K562 (cell line): ENCODE data around the gene DNAJB1. TPM values are rescaled to one million over a fixed set of nuclear protein-coding genes. Genes with fewer than 3 reads are reported as not detected.

ENCODE experiments used
- microRNA counts: library from miRNA; unstranded; fragments of <30 nt; microRNA quantifications from one replicate; lab custom pipeline; 2016
- microRNA-seq: library from miRNA; unstranded; fragments of <30 nt; microRNA quantifications from one replicate; pipeline ENCODE4, GENCODE V29; 2018; ENCODE audit warnings: borderline microRNAs expressed
- polyA plus RNA-seq, 8 experiments: library from polyadenylated mRNA; depleted of rRNA in 4 of 8; stranded (reverse) in 5 of 8; unstranded in 3 of 8; fragments of >200 nt; fragmentation: Nextera tagmentation in 2 of 8; fragmentation: Illumina TruSeq in 1 of 8; extraction: Ambion mirVana in 2 of 8; extraction: Trizol in 1 of 8; gene quantifications; 2 replicates each; pipeline versions ENCODE4 v1.2.1 to v1.2.3, GENCODE V29; 2011 to 2014; ENCODE audit warnings: inconsistent platforms in 1 of 8, missing spikeins in 1 of 8
- small RNA-seq: library from RNA; depleted of rRNA; stranded (forward); fragments of <200 nt; gene quantifications from one replicate; pipeline ENCODE3, GENCODE V24; 2014
- total RNA-seq, 7 experiments: library from RNA; depleted of rRNA in 6 of 7; stranded (reverse); fragments of >200 nt in 6 of 7; fragmentation: Illumina TruSeq in 2 of 7; extraction: Trizol in 2 of 7; gene quantifications; 2 replicates each; pipeline versions ENCODE4 v1.2.1 to v1.2.3, GENCODE V29; 2011 to 2021; ENCODE audit warnings: low replicate concordance in 1 of 7

DNAJB1 gene
- total and polyA plus RNA-seq, 9 of the 15 experiments (the other 6 are each of a cell fraction or from before 2014, with no cell fraction given) = 13.2 to 113 (median 62.1) TPM

MicroRNAs within 50 kb of the gene (microRNA counts, 767-probe panel; counts per million panel counts)
- microRNA hsa-miR-639 (lab: Ali Mortazavi, UCI) = not detected

Small RNA genes lying within 50 kb of the gene (microRNA-seq; reads per million reads assigned to microRNA genes)
- 0.91 reads per million, percentile 4 among the genes with 10 or more reads in this experiment for gene MIR639

Small RNA genes lying within 50 kb of the gene (small RNA-seq; reads per million reads assigned to genes)
- not detected for gene SNRPGP15

Other genes starting within 250 kb of the DNAJB1 start
Only the 7 nearest of the 10 such genes appear.
- gene DDX39A, start 99.1 kb downstream of the DNAJB1 start, total RNA-seq (2014; rRNA removed) = 239 and 284 TPM in 2 replicates
- 75.4 and 90.3 TPM in 2 replicates for gene DDX39A, start 99.1 kb downstream of the DNAJB1 start, total RNA-seq (2014; rRNA removed; fragmentation: Illumina TruSeq; extraction: Trizol)
- gene DDX39A, start 99.1 kb downstream of the DNAJB1 start, total RNA-seq (2015; rRNA removed; fragmentation: Illumina TruSeq; extraction: Trizol) = 163 and 166 TPM in 2 replicates
- 244 and 249 TPM in 2 replicates for gene DDX39A, start 99.1 kb downstream of the DNAJB1 start, total RNA-seq (2021)
- gene DDX39A, start 99.1 kb downstream of the DNAJB1 start, polyA plus RNA-seq (2011; rRNA removed) = 120 and 136 TPM in 2 replicates
- 140 and 177 TPM in 2 replicates for gene DDX39A, start 99.1 kb downstream of the DNAJB1 start, polyA plus RNA-seq (2014; fragmentation: Illumina TruSeq; extraction: Trizol)
- 100 to 1,000 TPM; 188 to 230 TPM for gene DDX39A, start 99.1 kb downstream of the DNAJB1 start, polyA plus RNA-seq (2014; fragmentation: Nextera tagmentation; extraction: Ambion mirVana)
- gene DDX39A, start 99.1 kb downstream of the DNAJB1 start, polyA plus RNA-seq (2014; rRNA removed) = 239 and 250 TPM in 2 replicates
- gene PKN1, start 85.1 kb downstream of the DNAJB1 start, total RNA-seq (2014; rRNA removed) = 108 and 133 TPM in 2 replicates
- gene PKN1, start 85.1 kb downstream of the DNAJB1 start, total RNA-seq (2014; rRNA removed; fragmentation: Illumina TruSeq; extraction: Trizol) = 25.8 and 37.3 TPM in 2 replicates
- gene PKN1, start 85.1 kb downstream of the DNAJB1 start, total RNA-seq (2015; rRNA removed; fragmentation: Illumina TruSeq; extraction: Trizol) = 75.0 and 80.6 TPM in 2 replicates
- 222 and 228 TPM in 2 replicates for gene PKN1, start 85.1 kb downstream of the DNAJB1 start, total RNA-seq (2021)
- 52.1 and 63.7 TPM in 2 replicates for gene PKN1, start 85.1 kb downstream of the DNAJB1 start, polyA plus RNA-seq (2011; rRNA removed)
- gene PKN1, start 85.1 kb downstream of the DNAJB1 start, polyA plus RNA-seq (2014; fragmentation: Illumina TruSeq; extraction: Trizol) = 77.5 and 97.5 TPM in 2 replicates
- under 1 TPM; 0.30 to 0.57 TPM for gene PKN1, start 85.1 kb downstream of the DNAJB1 start, polyA plus RNA-seq (2014; fragmentation: Nextera tagmentation; extraction: Ambion mirVana)
- gene PKN1, start 85.1 kb downstream of the DNAJB1 start, polyA plus RNA-seq (2014; rRNA removed) = 97.3 and 108 TPM in 2 replicates
- gene PTGER1, start 43.0 kb downstream of the DNAJB1 start, total RNA-seq (2014; rRNA removed) = 0.27 and 0.29 TPM in 2 replicates
- not detected in 2 replicates for gene PTGER1, start 43.0 kb downstream of the DNAJB1 start, total RNA-seq (2014; rRNA removed; fragmentation: Illumina TruSeq; extraction: Trizol)
- gene PTGER1, start 43.0 kb downstream of the DNAJB1 start, total RNA-seq (2015; rRNA removed; fragmentation: Illumina TruSeq; extraction: Trizol) = not detected in 2 replicates
- 0.29 and 0.35 TPM in 2 replicates for gene PTGER1, start 43.0 kb downstream of the DNAJB1 start, total RNA-seq (2021)
- 0.06 TPM in 1 of 2 replicates, not detected in the other for gene PTGER1, start 43.0 kb downstream of the DNAJB1 start, polyA plus RNA-seq (2011; rRNA removed)
- gene PTGER1, start 43.0 kb downstream of the DNAJB1 start, polyA plus RNA-seq (2014; fragmentation: Illumina TruSeq; extraction: Trizol) = not detected in 2 replicates
- gene PTGER1, start 43.0 kb downstream of the DNAJB1 start, polyA plus RNA-seq (2014; fragmentation: Nextera tagmentation; extraction: Ambion mirVana) = not detected
- gene PTGER1, start 43.0 kb downstream of the DNAJB1 start, polyA plus RNA-seq (2014; rRNA removed) = 0.34 and 0.36 TPM in 2 replicates
- 54.7 and 71.2 TPM in 2 replicates for gene GIPC1, start 22.3 kb downstream of the DNAJB1 start, total RNA-seq (2014; rRNA removed)
- gene GIPC1, start 22.3 kb downstream of the DNAJB1 start, total RNA-seq (2014; rRNA removed; fragmentation: Illumina TruSeq; extraction: Trizol) = 7.8 and 12.0 TPM in 2 replicates
- gene GIPC1, start 22.3 kb downstream of the DNAJB1 start, total RNA-seq (2015; rRNA removed; fragmentation: Illumina TruSeq; extraction: Trizol) = 39.7 and 46.3 TPM in 2 replicates
- gene GIPC1, start 22.3 kb downstream of the DNAJB1 start, total RNA-seq (2021) = 49.7 and 51.7 TPM in 2 replicates
- 24.8 and 26.6 TPM in 2 replicates for gene GIPC1, start 22.3 kb downstream of the DNAJB1 start, polyA plus RNA-seq (2011; rRNA removed)
- gene GIPC1, start 22.3 kb downstream of the DNAJB1 start, polyA plus RNA-seq (2014; fragmentation: Illumina TruSeq; extraction: Trizol) = 13.6 and 35.1 TPM in 2 replicates
- 1 to 10 TPM in 1 of 2 experiments, under 1 TPM in 1; 0.49 to 1.1 TPM for gene GIPC1, start 22.3 kb downstream of the DNAJB1 start, polyA plus RNA-seq (2014; fragmentation: Nextera tagmentation; extraction: Ambion mirVana)
- gene GIPC1, start 22.3 kb downstream of the DNAJB1 start, polyA plus RNA-seq (2014; rRNA removed) = 50.8 and 52.2 TPM in 2 replicates
- gene TECR, start 11.2 kb upstream of the DNAJB1 start, total RNA-seq (2014; rRNA removed) = 86.0 and 158 TPM in 2 replicates
- gene TECR, start 11.2 kb upstream of the DNAJB1 start, total RNA-seq (2014; rRNA removed; fragmentation: Illumina TruSeq; extraction: Trizol) = 33.1 and 36.7 TPM in 2 replicates
- gene TECR, start 11.2 kb upstream of the DNAJB1 start, total RNA-seq (2015; rRNA removed; fragmentation: Illumina TruSeq; extraction: Trizol) = 81.9 and 91.6 TPM in 2 replicates
- gene TECR, start 11.2 kb upstream of the DNAJB1 start, total RNA-seq (2021) = 186 and 195 TPM in 2 replicates
- gene TECR, start 11.2 kb upstream of the DNAJB1 start, polyA plus RNA-seq (2011; rRNA removed) = 68.0 and 169 TPM in 2 replicates
- 204 and 211 TPM in 2 replicates for gene TECR, start 11.2 kb upstream of the DNAJB1 start, polyA plus RNA-seq (2014; fragmentation: Illumina TruSeq; extraction: Trizol)
- 10 to 100 TPM; 29.3 to 73.2 TPM for gene TECR, start 11.2 kb upstream of the DNAJB1 start, polyA plus RNA-seq (2014; fragmentation: Nextera tagmentation; extraction: Ambion mirVana)
- 81.4 and 108 TPM in 2 replicates for gene TECR, start 11.2 kb upstream of the DNAJB1 start, polyA plus RNA-seq (2014; rRNA removed)
- gene NDUFB7, start 53.7 kb upstream of the DNAJB1 start, total RNA-seq (2014; rRNA removed) = 842 and 854 TPM in 2 replicates
- gene NDUFB7, start 53.7 kb upstream of the DNAJB1 start, total RNA-seq (2014; rRNA removed; fragmentation: Illumina TruSeq; extraction: Trizol) = 7.4 and 14.9 TPM in 2 replicates
- gene NDUFB7, start 53.7 kb upstream of the DNAJB1 start, total RNA-seq (2015; rRNA removed; fragmentation: Illumina TruSeq; extraction: Trizol) = 227 and 243 TPM in 2 replicates
- gene NDUFB7, start 53.7 kb upstream of the DNAJB1 start, total RNA-seq (2021) = 289 and 313 TPM in 2 replicates
- 137 and 185 TPM in 2 replicates for gene NDUFB7, start 53.7 kb upstream of the DNAJB1 start, polyA plus RNA-seq (2011; rRNA removed)
- 37.6 and 257 TPM in 2 replicates for gene NDUFB7, start 53.7 kb upstream of the DNAJB1 start, polyA plus RNA-seq (2014; fragmentation: Illumina TruSeq; extraction: Trizol)
- 10 to 100 TPM; 31.3 to 91.8 TPM for gene NDUFB7, start 53.7 kb upstream of the DNAJB1 start, polyA plus RNA-seq (2014; fragmentation: Nextera tagmentation; extraction: Ambion mirVana)
- gene NDUFB7, start 53.7 kb upstream of the DNAJB1 start, polyA plus RNA-seq (2014; rRNA removed) = 810 and 833 TPM in 2 replicates
- gene CLEC17A, start 64.7 kb upstream of the DNAJB1 start, total RNA-seq (2014; rRNA removed) = not detected in 2 replicates
- not detected in 2 replicates for gene CLEC17A, start 64.7 kb upstream of the DNAJB1 start, total RNA-seq (2014; rRNA removed; fragmentation: Illumina TruSeq; extraction: Trizol)
- not detected in 2 replicates for gene CLEC17A, start 64.7 kb upstream of the DNAJB1 start, total RNA-seq (2015; rRNA removed; fragmentation: Illumina TruSeq; extraction: Trizol)
- not detected in 2 replicates for gene CLEC17A, start 64.7 kb upstream of the DNAJB1 start, total RNA-seq (2021)
- 0.03 TPM in 1 of 2 replicates, not detected in the other for gene CLEC17A, start 64.7 kb upstream of the DNAJB1 start, polyA plus RNA-seq (2011; rRNA removed)
- not detected in 2 replicates for gene CLEC17A, start 64.7 kb upstream of the DNAJB1 start, polyA plus RNA-seq (2014; fragmentation: Illumina TruSeq; extraction: Trizol)
- gene CLEC17A, start 64.7 kb upstream of the DNAJB1 start, polyA plus RNA-seq (2014; fragmentation: Nextera tagmentation; extraction: Ambion mirVana) = not detected
- not detected in 2 replicates for gene CLEC17A, start 64.7 kb upstream of the DNAJB1 start, polyA plus RNA-seq (2014; rRNA removed)